ENCODE data around the gene TAS2R50.

Gene TAS2R50

DNA sequence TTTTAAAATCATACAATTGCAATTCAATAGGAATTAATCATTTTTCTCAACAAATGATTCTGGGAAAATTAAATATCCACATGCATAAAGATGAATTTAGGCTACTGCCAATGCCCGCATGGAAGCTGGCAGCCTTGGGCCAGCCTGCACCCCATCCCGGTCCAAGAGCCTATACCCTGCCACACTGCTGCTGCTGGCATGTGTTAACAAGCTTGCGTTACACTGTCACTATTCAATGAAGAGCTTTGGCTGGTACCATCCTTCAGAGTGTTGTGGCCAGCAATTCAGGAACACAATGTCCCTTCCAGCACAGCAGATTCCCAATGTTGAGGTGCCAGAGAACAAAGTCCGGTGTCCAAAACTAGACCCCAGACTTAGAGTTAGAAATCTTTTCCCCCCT is 34.1 kb downstream of the TAS2R50 start:
- no peak for DNase-seq (ENCODE audit: low read depth in 2 of 2)

DNA sequence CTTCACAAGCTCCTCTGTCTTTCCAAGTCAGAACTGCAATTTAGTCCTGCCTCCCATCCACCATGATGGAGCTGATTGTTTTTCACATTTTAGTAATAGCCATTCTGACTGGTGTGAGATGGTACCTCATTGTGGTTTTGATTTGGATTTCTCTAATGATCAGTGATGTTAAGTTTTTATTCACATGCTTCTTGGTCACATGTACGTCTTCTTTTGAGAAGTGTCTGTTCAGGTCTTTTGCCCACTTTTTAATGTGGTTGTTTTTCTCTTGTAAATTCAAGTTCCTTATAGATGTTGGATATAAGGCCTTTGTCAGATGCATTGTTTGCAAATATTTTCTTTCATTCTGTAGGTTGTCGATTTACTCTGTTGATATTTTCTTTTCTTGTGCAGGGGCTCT is 43.5 kb downstream of the TAS2R50 start:
- DNase-seq (ENCODE audit: low read depth in 2 of 2) = no peak

DNA sequence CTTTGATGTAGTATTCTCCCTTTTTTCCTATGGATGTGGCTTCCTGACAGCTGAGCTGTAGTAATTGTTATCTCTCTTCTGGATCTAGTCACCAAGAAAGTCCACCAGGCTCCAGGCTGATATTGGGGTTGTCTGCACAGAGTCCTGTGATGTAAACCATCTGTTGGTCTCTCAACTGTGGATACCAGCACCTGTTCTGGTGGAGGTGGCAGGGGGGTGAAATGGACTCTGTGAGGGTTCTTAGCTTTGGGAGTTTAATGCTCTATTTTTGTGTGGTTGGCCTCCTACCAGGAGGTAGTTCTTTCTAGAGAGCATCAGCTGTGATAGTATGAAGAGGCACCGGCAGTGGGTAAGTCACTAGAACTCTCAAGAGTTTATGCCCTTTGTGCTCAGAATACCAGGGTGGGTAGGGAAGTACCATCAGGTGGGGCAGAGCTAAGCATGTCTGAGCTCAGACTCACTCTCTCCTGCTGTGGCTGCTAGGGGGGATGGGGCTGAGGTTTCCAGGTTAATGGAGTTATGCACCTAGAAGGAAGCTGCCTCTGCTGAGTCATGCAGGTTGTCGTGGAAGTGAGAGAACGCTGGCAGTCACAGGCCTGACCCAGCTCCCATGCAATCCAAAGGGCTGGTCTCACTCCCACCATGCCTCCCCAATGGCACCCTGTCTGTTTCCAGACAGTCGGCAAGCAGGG is 44.6 kb downstream of the TAS2R50 start:
- no peak for DNase-seq (ENCODE audit: low read depth in 2 of 2)

DNA sequence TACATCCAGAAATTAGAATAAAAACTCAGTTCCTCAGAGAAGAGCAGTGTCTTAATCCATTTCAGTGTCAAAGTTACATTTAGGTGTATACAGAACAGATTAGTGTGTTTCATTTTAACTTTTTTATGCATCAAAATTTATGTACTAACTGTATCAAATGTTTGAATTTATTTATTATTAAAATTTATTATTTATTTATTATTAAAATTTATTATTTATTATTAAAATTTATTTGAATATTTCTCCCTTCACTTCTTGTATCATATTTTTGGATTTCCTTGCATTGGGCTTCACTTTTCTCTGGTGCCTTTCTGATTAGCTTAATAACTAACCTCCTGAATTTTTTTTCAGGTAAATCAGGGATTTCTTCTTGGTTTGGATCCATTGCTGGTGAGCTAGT is 45.3 kb downstream of the TAS2R50 start:
- no peak for DNase-seq (ENCODE audit: low read depth in 2 of 2)

DNA sequence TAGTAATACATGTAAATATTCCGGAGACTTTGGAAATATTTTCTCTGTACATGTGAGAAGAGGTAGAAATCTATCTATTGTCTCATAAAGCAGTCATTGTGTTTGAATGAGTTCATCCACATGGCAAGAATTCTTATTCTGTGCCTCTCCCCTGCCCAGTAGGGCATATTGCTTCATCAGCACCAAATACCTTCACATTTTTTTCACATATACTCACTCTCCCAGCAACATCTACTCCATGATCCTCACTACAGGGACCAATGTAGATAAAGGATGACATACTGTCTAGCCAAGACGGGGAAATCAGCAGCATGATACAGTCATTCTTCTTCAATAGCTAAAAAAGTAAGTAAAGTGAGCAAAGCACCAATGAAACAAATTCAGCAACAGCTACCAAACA is 46.3 kb downstream of the TAS2R50 start:
- DNase-seq (ENCODE audit: low read depth in 2 of 2) = no peak

DNA sequence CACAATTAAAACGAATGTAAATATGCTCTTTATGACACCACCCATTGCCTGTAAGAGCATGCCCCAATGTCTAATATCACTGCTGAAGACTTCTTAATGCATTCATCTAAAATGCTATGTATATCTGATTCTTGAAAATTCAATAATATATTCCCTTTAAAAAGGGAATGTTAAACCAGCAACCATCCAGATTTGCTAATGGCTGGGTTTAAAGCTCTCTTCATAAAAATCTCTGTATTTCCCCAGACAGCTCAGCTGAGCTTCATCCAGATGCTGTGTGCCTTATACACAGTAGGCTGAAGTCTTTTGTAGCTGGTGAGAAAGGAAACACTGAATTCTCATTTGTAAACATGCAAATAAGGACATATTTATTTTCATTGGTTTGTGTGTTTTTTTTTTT is 47.5 kb downstream of the TAS2R50 start, which contains the start of gene TAS2R14:
TSS of gene TAS2R14 (minus strand) at position 101 of the 400 bp plus-strand sequence. CDS start at position 45, 56 bp downstream.
- no peak for DNase-seq (ENCODE audit: low read depth in 2 of 2)

DNA sequence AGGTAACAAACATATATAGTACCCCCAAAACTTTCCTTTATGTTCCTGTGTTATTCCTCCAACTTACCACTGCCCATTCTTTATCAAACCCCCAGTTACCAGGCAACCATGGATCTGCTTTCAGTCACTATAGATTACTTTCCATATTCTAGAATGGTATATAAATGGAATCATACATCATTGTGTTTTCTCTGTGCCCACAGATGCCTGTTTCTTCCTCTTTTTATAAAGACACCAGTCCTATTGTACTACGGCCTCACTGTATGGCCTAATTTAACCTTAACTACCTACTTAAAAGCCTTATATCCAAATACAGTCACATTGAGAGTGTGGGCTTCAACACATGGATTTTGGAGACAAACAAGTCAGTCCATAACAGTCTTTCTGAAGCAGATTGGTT is 50.2 kb downstream of the TAS2R50 start:
- DNase-seq (ENCODE audit: low read depth in 2 of 2) = no peak
